MCF 10A (cell line): ENCODE measurements around the gene UBLCP1. TPM values are rescaled to one million over a fixed set of nuclear protein-coding genes. Genes with fewer than 3 reads are reported as not detected.

Experiments
- BruUV-seq: library from RNA; stranded (reverse); fragments of 400-500 nt; replicated peaks from 2 replicates; lab custom pipeline; 2021; lab: Mats Ljungman, UMichigan
- CTCF ChIA-PET: fragments of 300-600 bp; sonication (Branson Sonifier 250); formaldehyde crosslinking; extraction: SDS; loops from one replicate; lab custom pipeline; 2021; ENCODE audit warnings: antibody characterized with exemption, inconsistent platforms; lab: Yijun Ruan, JAX
- POLR2A ChIA-PET: fragments of 300-600, 350-650 bp; sonication (Branson Sonifier 250); formaldehyde crosslinking; extraction: SDS; loops from one replicate; lab custom pipeline; 2020; ENCODE audit warnings: antibody characterized with exemption, inconsistent platforms; lab: Yijun Ruan, JAX
- DNase-seq: peaks from one replicate; pipeline ENCODE4 v3.0.0-alpha.2; 2018; ENCODE audit not compliant: unreplicated experiment
- H3K27ac Mint-ChIP-seq: one replicate; pipeline ENCODE4 v1.8.0; 2022; ENCODE audit warnings: mild to moderate bottlenecking, low read depth, mixed read lengths; ENCODE audit not compliant: unreplicated experiment
- H3K27me3 Mint-ChIP-seq: one replicate; pipeline ENCODE4 v1.8.0; 2022; ENCODE audit warnings: mixed read lengths; ENCODE audit not compliant: insufficient read depth, unreplicated experiment
- H3K36me3 Mint-ChIP-seq: one replicate; pipeline ENCODE4 v1.8.0; 2022; ENCODE audit warnings: mild to moderate bottlenecking, moderate library complexity, mixed read lengths; ENCODE audit not compliant: insufficient read depth, unreplicated experiment
- H3K4me1 Mint-ChIP-seq: one replicate; pipeline ENCODE4 v1.8.0; 2022; ENCODE audit warnings: mixed read lengths; ENCODE audit not compliant: insufficient read depth, unreplicated experiment
- H3K4me3 Mint-ChIP-seq: one replicate; pipeline ENCODE4 v1.8.0; 2022; ENCODE audit warnings: mild to moderate bottlenecking, moderate library complexity, mixed read lengths; ENCODE audit not compliant: unreplicated experiment
- H3K9me3 Mint-ChIP-seq: one replicate; pipeline ENCODE4 v1.8.0; 2022; ENCODE audit warnings: mixed read lengths; ENCODE audit not compliant: unreplicated experiment
- intact Hi-C: fragments of 100-400 bp; cut with micrococcal nuclease; formaldehyde crosslinking; loops from 2 replicates; pipeline ENCODE4 v1.14.1; 2022
- total RNA-seq: library from RNA; stranded (reverse); gene quantifications from 2 replicates; pipeline ENCODE4 v1.2.3, GENCODE V29; 2022
- TF ChIP-seq, protein P1 (sequence below): fragments of 200-600 bp; IDR thresholded peaks from one replicate; pipeline ENCODE4 v1.8.0; 2022; ENCODE audit warnings: antibody characterized with exemption, mild to moderate bottlenecking; ENCODE audit not compliant: unreplicated experiment

UBLCP1 gene
- total RNA-seq, 1 experiment from 2014 or later, result 74.4 TPM

DNA sequence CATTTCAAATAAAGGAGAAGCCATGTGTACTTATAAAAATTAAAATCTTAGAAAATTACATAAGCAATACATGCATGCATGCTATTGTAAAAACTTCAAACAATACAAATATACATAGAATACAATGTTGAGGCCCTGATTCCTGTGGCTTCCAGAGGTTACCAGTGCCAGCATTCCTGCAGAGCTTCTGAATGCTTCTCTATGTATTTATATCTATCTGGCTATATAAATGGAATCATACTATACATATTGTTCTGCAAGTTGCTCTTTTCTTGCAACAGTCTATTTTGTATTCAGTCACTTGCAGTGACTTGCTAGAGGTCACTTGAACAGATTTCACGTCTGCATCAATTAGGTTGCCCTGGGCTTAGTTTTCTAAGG, 70.4 kb downstream of the UBLCP1 start:
- TF ChIP-seq, protein P1, sequence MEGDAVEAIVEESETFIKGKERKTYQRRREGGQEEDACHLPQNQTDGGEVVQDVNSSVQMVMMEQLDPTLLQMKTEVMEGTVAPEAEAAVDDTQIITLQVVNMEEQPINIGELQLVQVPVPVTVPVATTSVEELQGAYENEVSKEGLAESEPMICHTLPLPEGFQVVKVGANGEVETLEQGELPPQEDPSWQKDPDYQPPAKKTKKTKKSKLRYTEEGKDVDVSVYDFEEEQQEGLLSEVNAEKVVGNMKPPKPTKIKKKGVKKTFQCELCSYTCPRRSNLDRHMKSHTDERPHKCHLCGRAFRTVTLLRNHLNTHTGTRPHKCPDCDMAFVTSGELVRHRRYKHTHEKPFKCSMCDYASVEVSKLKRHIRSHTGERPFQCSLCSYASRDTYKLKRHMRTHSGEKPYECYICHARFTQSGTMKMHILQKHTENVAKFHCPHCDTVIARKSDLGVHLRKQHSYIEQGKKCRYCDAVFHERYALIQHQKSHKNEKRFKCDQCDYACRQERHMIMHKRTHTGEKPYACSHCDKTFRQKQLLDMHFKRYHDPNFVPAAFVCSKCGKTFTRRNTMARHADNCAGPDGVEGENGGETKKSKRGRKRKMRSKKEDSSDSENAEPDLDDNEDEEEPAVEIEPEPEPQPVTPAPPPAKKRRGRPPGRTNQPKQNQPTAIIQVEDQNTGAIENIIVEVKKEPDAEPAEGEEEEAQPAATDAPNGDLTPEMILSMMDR, result no peak
- H3K36me3 Mint-ChIP-seq, result peaks cover 6% of the 10 kb centered on the region
- CTCF ChIA-PET, result interaction anchor here (0.6 to 6.2 kb wide), 6 partner anchors 10 to 584 kb away, joined by 3 to 41 read pairs (median 5); no protein-coding TSS in a partner anchor
- H3K4me3 Mint-ChIP-seq, result no peak overlapping the region
- intact Hi-C loops, result loop anchor here (5.0 kb wide), 3 partner anchors 109 to 654 kb away; no protein-coding TSS in a partner anchor
- peaks cover 52% of the 10 kb centered on the region for H3K4me1 Mint-ChIP-seq
- H3K9me3 Mint-ChIP-seq, result no peaks in the 10 kb centered on the region
- no TSS peak for BruUV-seq
- no peak for DNase-seq
- H3K27ac Mint-ChIP-seq, result no peak overlapping the region
- POLR2A ChIA-PET, result interaction anchor here (0.5 to 3.1 kb wide), 4 partner anchors 8 to 685 kb away, joined by 3 to 11 read pairs (median 3); no protein-coding TSS in a partner anchor
- H3K27me3 Mint-ChIP-seq, result no peaks in the 10 kb centered on the region

Other genes starting within 250 kb of the UBLCP1 start
- gene EBF1, start 163.4 kb upstream of the UBLCP1 start, total RNA-seq, result 1.0 and 2.0 TPM in 2 replicates
- gene RNF145, start 53.7 kb upstream of the UBLCP1 start, total RNA-seq, result 122 and 157 TPM in 2 replicates
- gene IL12B, start 67.2 kb downstream of the UBLCP1 start, total RNA-seq, result 0.14 and 0.15 TPM in 2 replicates